Sigmoid colon (tissue), 7 donors: Measurements from ENCODE around the gene MAML3. TPM values are rescaled to one million over a fixed set of nuclear protein-coding genes. Genes with fewer than 3 reads are reported as not detected.
A peak's percentile ranks its signal among the peaks of the same experiment; 100 is the strongest.

Source experiments
- DNase-seq: peaks from one replicate; pipeline ENCODE4 v3.0.0-alpha.2; 2019
- H3K27ac ChIP-seq, 4 donors: fragments of 200-600 bp; sonication (generic); one replicate each; pipeline ENCODE4 v1.5.1; 2016 to 2019; ENCODE audit warnings: mild to moderate bottlenecking in 1 of 4
- H3K27me3 ChIP-seq, 3 donors: fragments of 200-600 bp; sonication (generic); one replicate each; pipeline ENCODE4 v1.5.1; 2019; ENCODE audit warnings: mild to moderate bottlenecking in 1 of 3
- H3K36me3 ChIP-seq, 4 donors: fragments of 200-600 bp; sonication (generic); one replicate each; pipeline ENCODE4 v1.5.1; 2016 to 2019
- H3K4me1 ChIP-seq, 4 donors: fragments of 200-600 bp; sonication (generic); one replicate each; pipeline ENCODE4 v1.5.1; 2017 to 2019
- H3K4me3 ChIP-seq, 4 donors: fragments of 200-600 bp; sonication (generic); one replicate each; pipeline ENCODE4 v1.5.1; 2017 to 2019; ENCODE audit warnings: mild to moderate bottlenecking in 2 of 4, moderate library complexity in 1 of 4
- H3K9me3 ChIP-seq, 4 donors: fragments of 200-600 bp in 3 of 4; sonication (generic) in 3 of 4; one replicate each; pipeline versions ENCODE4 v1.5.1 to v1.6.1; 2013 to 2019
- EP300 ChIP-seq, 4 donors: sonication (generic); formaldehyde crosslinking; IDR thresholded peaks; one replicate each; pipeline ENCODE4 v1.6.1; 2017; ENCODE audit warnings: antibody characterized with exemption in 4 of 4
- POLR2A ChIP-seq, 2 donors: fragments of 450-650 bp; IDR thresholded peaks; one replicate each; pipeline ENCODE4 v1.6.1; 2016; ENCODE audit warnings: antibody characterized with exemption in 2 of 2, mild to moderate bottlenecking in 2 of 2, moderate library complexity in 2 of 2
- POLR2AphosphoS5 ChIP-seq, 4 donors: sonication (generic); formaldehyde crosslinking; IDR thresholded peaks; one replicate each; pipeline ENCODE4 v1.6.1; 2017; ENCODE audit warnings: antibody characterized with exemption in 4 of 4
- WGBS, 2 donors: extraction: QIAGEN DNeasy Blood & Tissue Kit; methylation state at CpG; one replicate each; pipeline ENCODE4 v1.1.7; 2013; 5-methylcytosine and 5-hydroxymethylcytosine counted together
- intact Hi-C: fragments of 100-400 bp; cut with DNase I; formaldehyde crosslinking; loops from one replicate; pipeline ENCODE4 v1.15.1; 2023
- polyA plus RNA-seq, 3 donors: library from polyadenylated mRNA; stranded (reverse); fragments of 200-250 nt; gene quantifications; one replicate each; pipeline ENCODE4 v1.2.3, GENCODE V29; 2013
- total RNA-seq, 4 donors: library from RNA; depleted of rRNA; stranded (reverse); fragments of >200 nt; gene quantifications; one replicate each; pipeline ENCODE4 v1.1.0, GENCODE V29; 2016
- TF ChIP-seq, protein P1 (sequence below), 4 experiments: fragments of 450-650 bp in 3 of 4; fragments of 200-600 bp in 1 of 4; IDR thresholded peaks; one replicate each; pipeline ENCODE4 v1.5.1; 2016 to 2019; ENCODE audit warnings: antibody characterized with exemption in 4 of 4, mild to moderate bottlenecking in 3 of 4, moderate library complexity in 2 of 4
- donor health status: healthy with polysubstance abuse.
- donor health status: Bipolar disorder and iron deficiency.
- donor health status: healthy.

Gene MAML3
- total and polyA plus RNA-seq, 7 donors = 3.5 to 16.3 (median 5.4) TPM

DNA sequence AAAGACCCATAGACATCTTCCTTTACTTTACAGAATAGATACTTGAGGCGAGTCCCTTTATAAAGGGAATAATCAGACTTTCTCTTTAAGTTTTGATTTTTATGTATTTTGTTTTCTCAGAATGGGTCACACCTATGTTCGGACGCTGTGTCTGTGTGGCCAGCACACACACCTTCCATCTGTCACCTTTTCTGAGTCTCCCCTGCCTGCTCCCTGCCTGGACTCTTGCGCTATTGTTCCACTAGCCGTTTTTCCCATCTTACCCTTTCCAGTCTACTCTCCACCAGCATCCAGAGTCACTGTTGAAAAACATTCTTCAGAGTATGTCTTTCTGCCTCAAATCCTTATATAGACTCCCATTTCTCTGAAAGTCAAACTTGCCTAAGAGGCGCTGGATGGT is 236.1 kb downstream of the MAML3 start:
- Histone ChIP-seq H3K27me3 (no peaks in the 10 kb centered on the region), H3K4me1 (peaks cover 0 to 91% (median 89%) of the 10 kb centered on the region in 4 donors), H3K4me3 (no peak overlapping the region), H3K27ac (peak overlapping the region; percentile 77 to 90 (median 81)), H3K9me3 (no peaks in the 10 kb centered on the region), H3K36me3 (no peaks in the 10 kb centered on the region)
- intact Hi-C loops = loop anchor here (5.0 kb wide), 3 partner anchors 69 to 234 kb away; partner anchors contain the start of gene MAML3
- TF ChIP-seq POLR2AphosphoS5 (IDR thresholded peaks at IDR 0.05) (no peak), EP300 (IDR thresholded peaks at IDR 0.05) (no peak), POLR2A (IDR thresholded peaks at IDR 0.05) (no peak)
- TF ChIP-seq, protein P1, sequence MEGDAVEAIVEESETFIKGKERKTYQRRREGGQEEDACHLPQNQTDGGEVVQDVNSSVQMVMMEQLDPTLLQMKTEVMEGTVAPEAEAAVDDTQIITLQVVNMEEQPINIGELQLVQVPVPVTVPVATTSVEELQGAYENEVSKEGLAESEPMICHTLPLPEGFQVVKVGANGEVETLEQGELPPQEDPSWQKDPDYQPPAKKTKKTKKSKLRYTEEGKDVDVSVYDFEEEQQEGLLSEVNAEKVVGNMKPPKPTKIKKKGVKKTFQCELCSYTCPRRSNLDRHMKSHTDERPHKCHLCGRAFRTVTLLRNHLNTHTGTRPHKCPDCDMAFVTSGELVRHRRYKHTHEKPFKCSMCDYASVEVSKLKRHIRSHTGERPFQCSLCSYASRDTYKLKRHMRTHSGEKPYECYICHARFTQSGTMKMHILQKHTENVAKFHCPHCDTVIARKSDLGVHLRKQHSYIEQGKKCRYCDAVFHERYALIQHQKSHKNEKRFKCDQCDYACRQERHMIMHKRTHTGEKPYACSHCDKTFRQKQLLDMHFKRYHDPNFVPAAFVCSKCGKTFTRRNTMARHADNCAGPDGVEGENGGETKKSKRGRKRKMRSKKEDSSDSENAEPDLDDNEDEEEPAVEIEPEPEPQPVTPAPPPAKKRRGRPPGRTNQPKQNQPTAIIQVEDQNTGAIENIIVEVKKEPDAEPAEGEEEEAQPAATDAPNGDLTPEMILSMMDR (IDR thresholded peaks at IDR 0.05) = no peak
- 95 to 98% methylated on average over 6 of the region's 6 CpGs for WGBS, 2 donors
- DNase-seq = no peak

DNA sequence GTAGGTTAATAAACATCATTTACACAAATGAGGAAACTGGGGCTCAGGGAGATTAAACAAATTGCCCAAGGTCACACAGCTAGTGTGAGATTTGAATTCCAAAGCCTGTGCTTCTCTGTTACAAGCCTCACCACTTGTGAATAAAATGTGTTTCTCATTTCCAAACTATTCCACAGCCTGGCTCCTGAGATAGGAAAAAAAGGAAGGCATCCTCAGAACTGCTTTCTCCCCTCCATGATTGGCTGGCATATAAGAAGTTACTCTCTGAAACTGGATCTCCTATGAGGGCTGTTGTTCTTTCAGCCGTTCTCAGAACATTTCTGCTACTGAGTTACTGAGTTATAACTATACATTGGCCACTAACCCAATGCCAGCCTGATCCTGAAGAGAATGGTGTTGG is 237.9 kb downstream of the MAML3 start:
- intact Hi-C loops = loop anchor here (5.0 kb wide), 3 partner anchors 71 to 236 kb away; partner anchors contain the start of gene MAML3
- no peaks in the 10 kb centered on the region for H3K36me3 ChIP-seq
- WGBS, 2 donors = 85 to 87% methylated on average over 1 of the region's 1 CpG
- peaks cover 0 to 85% (median 73%) of the 10 kb centered on the region in 4 donors for H3K4me1 ChIP-seq
- H3K4me3 ChIP-seq = no peak overlapping the region
- no peak for DNase-seq
- H3K27ac ChIP-seq = peak overlapping the region; percentile 77 to 90 (median 81)
- TF ChIP-seq EP300 (IDR thresholded peaks at IDR 0.05) (no peak), POLR2AphosphoS5 (IDR thresholded peaks at IDR 0.05) (no peak), POLR2A (IDR thresholded peaks at IDR 0.05) (no peak)
- TF ChIP-seq, protein P1 (IDR thresholded peaks at IDR 0.05) = no peak
- H3K9me3 ChIP-seq = no peaks in the 10 kb centered on the region
- no peaks in the 10 kb centered on the region for H3K27me3 ChIP-seq

DNA sequence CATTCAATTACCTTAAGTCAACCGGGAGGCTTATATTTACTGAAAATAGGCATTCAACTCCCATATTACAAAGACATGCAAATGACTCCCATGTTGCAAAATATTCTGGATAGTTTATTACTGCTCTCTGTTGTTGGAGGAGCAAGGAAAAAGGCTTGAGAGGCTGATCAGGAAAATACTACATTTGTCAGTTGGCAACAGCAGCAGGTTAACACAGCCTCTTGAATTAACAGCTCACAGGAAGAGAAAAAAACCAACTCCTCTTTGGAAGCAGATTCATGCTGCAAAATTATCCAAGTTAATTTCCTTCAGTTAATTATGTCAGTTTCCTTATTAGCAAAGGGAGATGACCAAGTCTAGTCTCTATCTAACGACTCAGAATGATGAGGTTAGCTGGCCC is 238.9 kb downstream of the MAML3 start:
- 68 to 78% methylated on average over 2 of the region's 2 CpGs for WGBS, 2 donors
- DNase-seq = no peak
- no peak overlapping the region for H3K4me3 ChIP-seq
- intact Hi-C loops = loop anchor here (5.0 kb wide), 3 partner anchors 72 to 237 kb away; partner anchors contain the start of gene MAML3
- H3K27me3 ChIP-seq = no peaks in the 10 kb centered on the region
- peaks cover 0 to 75% (median 63%) of the 10 kb centered on the region in 4 donors for H3K4me1 ChIP-seq
- no peaks in the 10 kb centered on the region for H3K36me3 ChIP-seq
- no peak for TF ChIP-seq POLR2AphosphoS5 (IDR thresholded peaks at IDR 0.05)
- TF ChIP-seq POLR2A (IDR thresholded peaks at IDR 0.05) = no peak
- no peak for TF ChIP-seq EP300 (IDR thresholded peaks at IDR 0.05)
- TF ChIP-seq, protein P1 (IDR thresholded peaks at IDR 0.05) = no peak
- peak overlapping the region; percentile 77 to 90 (median 81) for H3K27ac ChIP-seq
- H3K9me3 ChIP-seq = no peaks in the 10 kb centered on the region

DNA sequence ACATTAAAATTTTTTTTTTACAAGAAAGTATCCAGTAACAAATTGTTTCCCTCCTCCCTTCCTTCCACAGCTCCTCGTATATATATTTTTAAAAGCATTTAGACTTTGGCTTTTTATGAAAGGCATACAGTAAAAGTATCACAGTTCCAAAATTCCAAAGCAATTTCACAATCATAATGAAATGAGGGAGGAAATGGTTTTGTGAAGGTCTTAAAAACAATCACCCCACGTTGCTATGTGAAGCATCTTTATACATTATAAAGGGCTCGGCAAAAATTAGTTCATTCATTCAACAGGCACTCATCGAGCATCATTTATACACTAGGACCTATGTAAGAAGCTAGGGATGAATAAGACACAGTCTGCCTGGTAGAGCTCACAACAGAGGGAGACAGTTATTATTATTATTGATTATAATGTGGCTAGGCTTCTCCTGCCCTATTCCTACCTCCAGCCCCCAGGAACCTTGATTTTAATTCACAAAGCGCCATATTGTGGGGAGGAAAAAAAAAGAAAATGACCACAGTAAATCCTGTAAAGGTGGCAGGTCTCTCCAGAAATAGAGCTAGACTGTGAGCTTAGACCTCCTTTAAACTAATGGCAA is 239.9 kb downstream of the MAML3 start:
- H3K4me1 ChIP-seq = peaks cover 0 to 65% (median 54%) of the 10 kb centered on the region in 4 donors
- intact Hi-C loops = no loop called here
- H3K4me3 ChIP-seq = no peak overlapping the region
- 27 to 55% methylated on average over 5 of the region's 5 CpGs for WGBS, 2 donors
- no peaks in the 10 kb centered on the region for H3K9me3 ChIP-seq
- peak overlapping the region; percentile 43 to 90 (median 81) for H3K27ac ChIP-seq
- no peaks in the 10 kb centered on the region for H3K27me3 ChIP-seq
- no peak for DNase-seq
- TF ChIP-seq EP300 (IDR thresholded peaks at IDR 0.05) (no peak), POLR2AphosphoS5 (IDR thresholded peaks at IDR 0.05) (no peak), POLR2A (IDR thresholded peaks at IDR 0.05) (no peak)
- TF ChIP-seq, protein P1 (IDR thresholded peaks at IDR 0.05) = no peak
- no peaks in the 10 kb centered on the region for H3K36me3 ChIP-seq
